ENCODE results near the gene NPIPA1.
A peak's percentile ranks its signal among the peaks of the same experiment; 100 is the strongest.
"Not testable (repeated sequence)": the region's sequence is repeated elsewhere in the genome, so short reads cannot be mapped to it uniquely, and the experiment has no call there.

NPIPA1 gene

GRCh38 chr16:14937143-14937542, at the start of gene NPIPA1:
NPIPA1 (plus strand) TSS chr16:14937443; CDS start chr16:14937443, 0 bp downstream.
- not testable (repeated sequence) for H3K4me3 ChIP-seq (ENCODE audit: low read depth, low read length)

DNA sequence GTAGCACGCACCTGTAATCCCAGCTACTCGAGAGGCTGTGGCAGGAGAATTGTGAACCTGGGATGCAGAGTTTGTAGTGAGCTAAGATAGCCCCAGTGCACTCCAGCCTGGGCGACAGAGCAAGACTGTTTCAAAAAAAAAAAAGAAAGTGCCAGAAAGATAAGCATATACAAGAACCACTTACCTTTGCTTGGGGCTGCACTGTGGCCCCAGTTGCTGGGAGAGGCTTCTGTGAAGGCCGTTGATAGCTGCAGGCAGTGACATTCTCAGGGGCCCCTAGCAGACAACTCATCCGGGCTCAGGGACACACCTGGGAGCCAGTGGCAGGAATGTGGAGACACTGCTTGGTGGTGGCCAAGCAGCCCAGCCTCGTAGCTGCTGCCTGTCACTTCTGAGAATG, 45.1 kb upstream of the NPIPA1 start:
- not testable (repeated sequence) for H3K4me3 ChIP-seq (ENCODE audit: low read depth, low read length)

GRCh38 chr16:14895382-14895781, 41.9 kb upstream of the NPIPA1 start:
- H3K4me3 ChIP-seq (ENCODE audit: low read depth, low read length): not testable (repeated sequence)

DNA sequence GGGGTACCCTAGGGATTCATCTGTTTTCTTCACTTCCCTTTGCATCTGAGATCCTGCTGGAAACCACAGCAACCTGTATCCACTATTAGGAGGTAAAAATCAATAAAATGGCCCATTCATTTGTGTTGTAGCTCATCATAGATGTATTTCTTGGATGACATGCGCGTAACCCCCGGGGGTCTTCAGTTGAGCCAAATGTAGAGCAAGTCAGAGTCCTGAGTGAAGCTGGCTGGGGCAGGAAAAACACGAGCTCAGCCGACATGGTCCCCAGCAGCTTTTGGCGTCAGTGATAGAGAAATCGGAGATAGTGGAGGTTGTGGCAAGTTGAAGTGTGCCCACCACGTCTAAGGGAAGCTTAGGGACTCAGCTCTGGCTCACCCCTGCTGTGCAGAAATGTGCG, 41.2 kb upstream of the NPIPA1 start:
- not testable (repeated sequence) for H3K4me3 ChIP-seq (ENCODE audit: low read depth, low read length)

GRCh38 chr16:14897006-14897664, 40.1 kb upstream of the NPIPA1 start:
- H3K4me3 ChIP-seq (ENCODE audit: low read depth, low read length): not testable (repeated sequence)

DNA sequence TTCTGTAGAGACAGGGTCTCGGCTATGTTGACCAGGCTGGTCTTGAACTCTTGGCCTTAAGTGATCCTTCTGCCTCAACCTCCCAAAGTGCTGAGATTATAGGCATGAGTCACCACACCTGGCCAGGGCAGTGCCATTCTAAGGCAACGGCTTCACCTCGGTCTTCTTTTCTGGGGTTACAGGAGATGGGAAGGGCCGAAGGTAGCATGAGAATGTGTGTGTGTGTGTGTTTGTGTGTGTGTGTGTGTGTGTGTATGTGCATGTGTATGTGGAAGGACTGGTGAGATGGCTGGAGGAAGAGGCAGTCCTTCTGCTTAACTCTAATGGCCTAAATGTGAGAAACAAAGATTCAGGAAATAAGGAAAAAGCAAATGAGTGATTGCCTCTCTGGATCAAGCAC, 39.1 kb upstream of the NPIPA1 start:
- not testable (repeated sequence) for H3K4me3 ChIP-seq (ENCODE audit: low read depth, low read length)

GRCh38 chr16:14903191-14903957, 33.9 kb upstream of the NPIPA1 start:
- not testable (repeated sequence) for H3K4me3 ChIP-seq (ENCODE audit: low read depth, low read length)

DNA sequence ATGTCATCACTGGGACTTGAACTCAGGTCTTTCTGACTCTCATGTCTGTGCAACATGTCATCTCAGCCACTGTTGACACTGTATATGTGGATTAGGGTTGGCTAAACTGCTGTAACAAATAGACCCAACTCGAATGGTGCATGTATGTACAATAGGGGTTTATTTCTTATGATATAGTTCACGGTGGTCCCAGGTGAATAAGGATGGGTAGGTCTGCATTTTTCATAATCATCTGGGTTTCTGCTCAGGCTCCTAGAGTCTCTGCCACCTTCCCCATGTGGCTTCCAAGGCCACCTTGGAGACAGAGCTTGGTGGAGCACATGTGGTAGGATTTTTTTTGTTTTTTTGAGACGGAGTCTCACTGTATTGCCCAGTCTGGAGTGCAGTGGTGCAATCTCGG, 27.5 kb upstream of the NPIPA1 start:
- not testable (repeated sequence) for H3K4me3 ChIP-seq (ENCODE audit: low read depth, low read length)

GRCh38 chr16:14910833-14911629, 26.2 kb upstream of the NPIPA1 start:
- H3K4me3 ChIP-seq (ENCODE audit: low read depth, low read length): not testable (repeated sequence)

DNA sequence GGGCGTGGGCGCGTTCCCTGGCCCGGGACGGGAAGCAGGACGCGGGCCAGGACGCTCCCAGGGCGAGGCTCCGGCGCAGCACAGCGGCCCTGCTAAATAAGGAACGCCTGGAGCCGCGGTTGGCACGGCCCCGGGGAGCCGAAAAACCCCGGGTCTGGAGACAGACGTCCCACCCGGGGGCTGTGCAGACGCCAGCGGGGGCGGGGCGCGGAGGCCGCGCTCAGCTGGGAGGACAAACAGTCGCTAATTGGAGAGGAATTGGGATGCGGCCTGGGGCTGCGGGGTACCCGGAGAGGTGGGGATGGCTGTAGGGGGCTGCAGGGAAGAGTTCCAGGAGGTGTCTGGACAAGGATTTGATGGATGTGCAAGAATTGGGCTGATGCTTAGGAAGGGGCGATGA, 25.3 kb upstream of the NPIPA1 start:
- H3K4me3 ChIP-seq (ENCODE audit: low read depth, low read length): peak overlapping the region; percentile 41

GRCh38 chr16:14912588-14912987, 24.7 kb upstream of the NPIPA1 start:
- H3K4me3 ChIP-seq (ENCODE audit: low read depth, low read length): not testable (repeated sequence)

GRCh38 chr16:14918504-14918903, 18.7 kb upstream of the NPIPA1 start:
- not testable (repeated sequence) for H3K4me3 ChIP-seq (ENCODE audit: low read depth, low read length)

DNA sequence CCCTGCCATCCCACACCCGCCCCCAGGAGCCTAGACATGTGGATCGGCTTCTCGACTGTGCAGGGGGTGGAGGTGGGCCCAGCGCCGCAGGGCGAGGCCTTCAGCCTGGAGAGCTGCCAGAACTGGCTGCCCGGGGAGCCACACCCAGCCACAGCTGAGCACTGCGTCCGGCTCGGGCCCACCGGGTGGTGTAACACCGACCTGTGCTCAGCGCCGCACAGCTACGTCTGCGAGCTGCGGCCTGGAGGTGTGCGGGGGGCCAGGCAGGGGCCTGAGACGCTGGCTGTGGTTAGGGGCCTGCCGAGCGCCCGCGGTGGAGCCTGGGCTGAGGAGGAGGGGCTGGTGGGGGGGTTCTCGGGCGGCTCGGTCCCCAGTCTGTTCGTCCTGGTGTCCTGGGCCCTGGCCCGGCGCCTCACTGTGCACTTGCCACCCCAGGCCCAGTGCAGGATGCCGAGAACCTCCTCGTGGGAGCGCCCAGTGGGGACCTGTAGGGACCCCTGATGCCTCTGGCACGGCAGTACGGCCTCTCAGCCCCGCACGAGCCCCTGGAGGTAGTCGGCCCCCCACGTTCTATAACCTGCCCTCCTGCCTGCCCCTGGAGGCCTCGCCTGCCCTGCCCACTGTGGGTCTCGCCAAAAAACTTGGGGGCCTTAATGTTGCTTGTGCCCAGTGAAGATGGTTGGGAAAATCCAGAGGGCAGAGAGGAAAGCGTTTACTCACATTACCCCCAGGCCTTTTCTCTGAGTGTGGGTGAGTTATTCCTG, 17.2 kb upstream of the NPIPA1 start:
- H3K4me3 ChIP-seq (ENCODE audit: low read depth, low read length): not testable (repeated sequence)

GRCh38 chr16:14922285-14922684, 15.0 kb upstream of the NPIPA1 start:
- not testable (repeated sequence) for H3K4me3 ChIP-seq (ENCODE audit: low read depth, low read length)

GRCh38 chr16:14922968-14923367, 14.3 kb upstream of the NPIPA1 start:
- H3K4me3 ChIP-seq (ENCODE audit: low read depth, low read length): not testable (repeated sequence)

GRCh38 chr16:14923394-14924088, 13.7 kb upstream of the NPIPA1 start:
- not testable (repeated sequence) for H3K4me3 ChIP-seq (ENCODE audit: low read depth, low read length)

DNA sequence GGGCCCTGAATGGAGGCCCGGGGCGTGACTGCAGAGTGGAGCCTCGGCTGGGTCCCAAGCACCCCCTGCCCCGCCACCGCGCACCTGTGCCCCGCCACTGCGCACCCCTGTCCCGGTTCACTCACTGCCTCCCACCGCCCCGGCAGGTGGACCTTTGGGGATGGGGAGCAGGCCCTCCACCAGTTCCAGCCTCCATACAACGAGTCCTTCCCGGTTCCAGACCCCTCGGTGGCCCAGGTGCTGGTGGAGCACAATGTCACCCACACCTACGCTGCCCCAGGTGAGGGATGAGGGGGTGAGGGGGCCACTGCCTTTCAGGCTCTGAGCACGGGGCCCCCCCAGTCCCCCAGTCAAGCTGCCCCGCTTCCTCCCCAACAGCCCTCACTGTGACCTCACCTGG, 12.9 kb upstream of the NPIPA1 start:
- not testable (repeated sequence) for H3K4me3 ChIP-seq (ENCODE audit: low read depth, low read length)

DNA sequence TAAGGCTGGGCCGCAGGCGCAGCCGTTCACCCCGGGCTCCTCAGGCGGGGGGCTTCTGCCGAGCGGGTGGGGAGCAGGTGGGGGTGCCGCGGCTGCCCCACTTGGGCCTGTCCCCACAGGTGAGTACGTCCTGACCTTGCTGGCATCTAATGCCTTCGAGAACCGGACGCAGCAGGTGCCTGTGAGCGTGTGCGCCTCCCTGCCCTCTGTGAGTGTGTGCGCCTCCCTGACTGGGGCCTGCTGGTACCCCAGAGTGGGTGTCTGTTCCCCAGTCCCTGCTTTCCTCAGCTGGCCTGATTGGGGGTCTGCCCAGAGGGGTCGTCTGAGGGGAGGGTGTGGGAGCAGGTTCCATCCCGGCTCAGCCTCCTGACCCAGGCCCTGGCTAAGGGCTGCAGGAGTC, 12.3 kb upstream of the NPIPA1 start:
- H3K4me3 ChIP-seq (ENCODE audit: low read depth, low read length): not testable (repeated sequence)

- H3K4me3 ChIP-seq (ENCODE audit: low read depth, low read length): not testable (repeated sequence)
These were observed 9.1 kb upstream of the NPIPA1 start for GRCh38 chr16:14928064-14928714.

DNA sequence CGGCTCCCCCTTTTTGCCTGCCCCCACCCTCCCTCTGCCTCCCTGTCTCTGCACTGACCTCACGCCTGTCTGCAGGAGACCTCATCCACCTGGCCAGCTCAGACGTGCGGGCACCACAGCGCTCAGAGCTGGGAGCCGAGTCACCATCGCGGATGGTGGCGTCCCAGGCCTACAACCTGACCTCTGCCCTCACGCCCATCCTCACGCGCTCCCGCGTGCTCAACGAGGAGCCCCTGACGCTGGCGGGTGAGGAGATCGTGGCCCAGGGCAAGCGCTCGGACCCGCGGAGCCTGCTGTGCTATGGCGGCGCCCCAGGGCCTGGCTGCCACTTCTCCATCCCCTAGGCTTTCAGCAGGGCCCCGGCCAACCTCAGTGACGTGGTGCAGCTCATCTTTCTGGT, 8.1 kb upstream of the NPIPA1 start:
- H3K4me3 ChIP-seq (ENCODE audit: low read depth, low read length): not testable (repeated sequence)
